Measurements from ENCODE around the gene SPG7.
"Not testable (repeated sequence)": the region's sequence is repeated elsewhere in the genome, so short reads cannot be mapped to it uniquely, and the experiment has no call there.

- TF ChIP-seq CTCF (conservative IDR thresholded peaks at IDR 0.05; ENCODE audit: low read length); EZH2phosphoT487 (IDR thresholded peaks at IDR 0.05; ENCODE audit: borderline replicate concordance): not testable (repeated sequence)
These were observed 79.5 kb downstream of the SPG7 start for GRCh38 chr16:89587676-89588075.
